AG20443 (cell line): ENCODE measurements around the gene MYO15B.
"Not testable (repeated sequence)": the region's sequence is repeated elsewhere in the genome, so short reads cannot be mapped to it uniquely, and the experiment has no call there.

Experiments
- DNase-seq: peaks from one replicate; pipeline ENCODE4 v3.0.0; 2012; ENCODE audit warnings: low spot score, mixed read lengths

The MYO15B gene

DNA sequence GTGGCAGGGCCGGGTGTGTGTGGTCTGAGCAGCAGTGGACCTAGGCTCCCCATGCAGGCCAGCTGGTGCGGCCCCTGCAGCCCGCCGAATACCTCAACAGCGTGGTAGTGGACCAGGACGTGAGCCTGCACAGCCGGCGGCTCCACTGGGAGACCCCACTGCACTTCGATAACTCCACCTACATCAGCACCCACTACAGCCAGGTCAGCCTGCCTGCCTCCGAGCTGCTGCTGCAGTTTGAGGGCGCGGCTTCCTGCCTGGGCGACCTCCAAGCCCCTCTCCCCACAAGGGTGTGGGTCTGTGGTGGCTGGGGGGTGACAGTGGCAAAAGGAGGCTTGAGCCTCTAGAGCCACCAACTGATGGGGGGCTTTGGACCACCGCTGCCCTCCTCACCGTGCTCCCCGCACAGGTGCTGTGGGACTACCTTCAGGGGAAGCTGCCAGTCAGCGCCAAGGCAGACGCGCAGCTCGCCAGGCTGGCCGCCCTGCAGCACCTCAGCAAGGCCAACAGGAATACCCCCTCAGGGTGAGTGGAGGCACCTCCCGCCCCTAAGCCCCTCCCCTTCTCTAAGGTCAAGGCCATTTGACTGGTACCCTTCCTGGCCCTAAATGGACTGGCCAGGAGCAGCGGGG, 37.2 kb downstream of the MYO15B start:
- DNase-seq: no peak

GRCh38 chr17:75625813-75626486, 38.4 kb downstream of the MYO15B start:
- DNase-seq: peak; percentile 61

DNA sequence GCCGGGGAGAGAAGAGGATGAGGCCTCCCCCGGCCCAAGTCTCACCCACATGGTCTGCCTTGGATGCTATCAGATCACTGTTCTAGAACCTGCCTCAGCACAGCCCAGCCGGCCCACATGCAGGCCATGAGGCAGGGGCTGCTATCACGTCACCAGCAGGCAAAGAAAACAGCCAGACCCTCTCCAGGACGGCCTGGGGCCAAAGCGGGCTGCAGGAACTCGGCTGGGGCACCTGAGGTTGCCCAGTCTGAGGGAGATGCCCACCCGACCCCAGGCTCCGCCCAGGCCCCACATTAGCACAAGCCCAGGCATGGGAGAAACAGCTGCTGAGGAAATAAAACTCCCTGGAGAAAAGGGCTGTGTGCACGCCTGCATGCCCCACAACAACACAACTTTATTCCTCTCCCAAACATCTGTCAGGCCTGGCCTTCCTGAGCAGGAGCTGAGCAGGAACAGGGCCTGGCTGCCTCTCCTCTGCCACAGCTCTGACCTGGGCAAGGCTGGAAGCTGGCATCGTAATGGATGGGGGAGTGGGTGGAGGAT, 39.0 kb downstream of the MYO15B start:
- no peak for DNase-seq

DNA sequence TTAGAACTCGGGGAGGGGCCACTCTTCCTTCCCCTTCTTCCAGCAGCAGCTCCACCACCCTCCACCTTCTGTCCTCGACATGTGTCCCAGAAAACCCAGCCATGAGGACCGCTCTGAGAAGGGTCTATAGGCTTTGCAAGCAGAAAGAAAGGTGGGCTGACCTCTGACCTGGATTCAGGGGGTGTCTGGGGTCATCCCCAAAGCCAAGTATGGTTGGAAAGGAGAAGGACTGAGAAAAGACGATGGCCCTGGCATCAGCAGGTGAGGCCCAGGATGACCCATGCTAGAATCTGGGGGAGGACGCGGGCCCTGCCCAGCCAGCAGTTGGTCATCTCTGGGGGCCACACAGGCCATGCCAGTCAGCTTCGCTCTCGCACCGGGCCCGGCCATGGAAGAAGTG, 39.5 kb downstream of the MYO15B start:
- DNase-seq: no peak

- no peak for DNase-seq
These were observed 40.8 kb downstream of the MYO15B start for GRCh38 chr17:75628425-75628824.

GRCh38 chr17:75629157-75629556, 41.6 kb downstream of the MYO15B start:
- DNase-seq: no peak

DNA sequence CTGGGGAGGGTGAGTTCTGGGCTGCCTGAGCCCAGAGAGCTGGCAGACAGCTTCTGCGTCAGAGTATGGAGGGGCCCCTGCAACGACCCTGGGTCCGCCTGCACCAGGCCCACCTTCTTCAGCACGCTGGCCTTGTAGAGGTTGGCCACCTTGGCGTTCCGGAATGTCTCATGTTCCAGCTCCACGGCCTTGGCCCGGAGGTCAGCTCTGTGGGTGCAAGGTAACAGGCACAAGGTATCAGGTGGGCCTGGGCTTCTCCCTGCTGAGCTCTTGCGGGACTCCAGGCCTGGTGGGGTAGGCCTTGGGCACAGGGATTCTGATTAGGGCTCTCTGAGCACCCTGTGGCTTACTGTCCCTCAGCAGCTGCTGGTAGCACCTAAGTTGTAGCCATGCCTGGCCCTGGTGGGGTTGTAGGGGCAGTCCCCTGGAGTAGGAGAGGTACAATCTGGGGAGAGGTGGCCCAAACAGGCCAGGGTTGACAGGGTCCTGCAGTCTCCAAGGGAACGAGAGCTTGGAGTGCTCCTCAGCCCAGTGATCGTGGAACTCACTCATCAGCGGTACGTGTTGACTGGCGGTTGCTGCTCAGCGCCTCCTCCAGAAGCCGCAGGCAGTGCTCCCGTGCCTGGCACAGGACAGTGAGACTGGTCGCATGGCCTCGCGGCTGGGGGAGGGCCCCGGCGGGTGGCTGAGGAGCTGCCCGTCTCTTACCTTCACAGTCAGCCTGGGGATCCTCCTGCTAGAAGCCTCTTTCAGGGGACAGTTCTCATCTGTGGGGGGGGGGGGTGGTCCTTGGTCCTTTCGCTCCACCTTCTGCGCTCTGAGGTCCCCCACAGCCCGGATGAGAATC, 42.7 kb downstream of the MYO15B start:
- DNase-seq: no peak

- no peak for DNase-seq
These were observed 43.8 kb downstream of the MYO15B start for GRCh38 chr17:75631353-75631752.

DNA sequence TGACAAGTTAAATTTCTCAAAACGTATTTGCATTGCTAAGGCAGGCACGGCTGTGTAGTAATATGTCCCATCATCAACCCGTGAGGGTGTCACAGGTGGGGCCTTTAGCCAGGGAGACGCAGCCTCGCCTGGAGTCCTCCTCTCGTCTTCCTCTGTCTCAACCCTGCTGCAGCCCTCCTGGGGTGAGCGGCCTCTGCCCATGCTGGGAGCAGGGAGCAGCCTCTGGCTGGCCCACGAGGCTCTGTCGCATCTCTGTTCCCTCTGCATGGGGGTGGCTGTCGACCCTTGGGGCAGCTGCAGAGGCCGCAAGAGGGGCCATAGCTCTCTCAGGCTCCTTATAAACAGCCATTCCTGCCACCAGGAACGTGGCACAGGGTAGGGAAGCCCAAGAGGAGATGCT, 44.8 kb downstream of the MYO15B start:
- DNase-seq: no peak

DNA sequence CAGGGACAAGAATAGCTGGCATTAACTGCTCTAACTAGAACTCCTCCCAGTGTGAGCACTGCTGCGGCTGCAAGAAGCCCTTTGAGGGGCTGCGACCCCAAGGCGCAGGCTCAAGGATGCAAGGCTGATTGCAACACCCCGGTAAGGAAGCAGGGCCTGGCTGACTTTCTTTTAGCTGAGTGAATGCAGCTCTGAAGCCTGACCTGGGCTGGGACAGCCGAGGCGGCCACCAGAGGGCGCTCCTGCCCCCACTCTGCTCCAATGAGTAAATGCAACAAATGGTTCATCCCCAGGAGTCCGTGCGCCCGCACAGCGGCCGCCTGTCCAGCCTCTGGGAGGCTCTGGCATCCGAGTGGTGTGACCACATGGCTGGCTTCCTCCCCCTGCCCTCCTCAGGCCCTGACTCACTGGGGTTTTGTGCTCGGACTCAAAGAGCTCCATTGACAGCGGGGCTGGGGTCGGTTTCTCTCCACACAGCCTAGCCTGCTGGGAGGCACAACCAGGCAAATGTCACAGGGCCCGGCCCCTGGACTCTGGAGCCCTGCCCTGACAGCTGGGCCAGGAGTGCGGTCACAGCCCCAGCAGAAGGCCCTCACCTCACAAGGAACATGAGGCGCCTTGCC, 45.4 kb downstream of the MYO15B start, which contains the start of gene SMIM5:
Gene SMIM5 (plus strand): TSS at position 572 of the 623 bp plus-strand sequence. CDS start 6,768 bp downstream, outside the sequence.
- peak; percentile 96 for DNase-seq

- peak; percentile 96 for DNase-seq
These were observed 46.1 kb downstream of the MYO15B start for GRCh38 chr17:75633486-75634375.

- no peak for DNase-seq
These were observed 46.8 kb downstream of the MYO15B start for GRCh38 chr17:75634376-75634740.

GRCh38 chr17:75634754-75635609, 47.4 kb downstream of the MYO15B start:
- DNase-seq: no peak

DNA sequence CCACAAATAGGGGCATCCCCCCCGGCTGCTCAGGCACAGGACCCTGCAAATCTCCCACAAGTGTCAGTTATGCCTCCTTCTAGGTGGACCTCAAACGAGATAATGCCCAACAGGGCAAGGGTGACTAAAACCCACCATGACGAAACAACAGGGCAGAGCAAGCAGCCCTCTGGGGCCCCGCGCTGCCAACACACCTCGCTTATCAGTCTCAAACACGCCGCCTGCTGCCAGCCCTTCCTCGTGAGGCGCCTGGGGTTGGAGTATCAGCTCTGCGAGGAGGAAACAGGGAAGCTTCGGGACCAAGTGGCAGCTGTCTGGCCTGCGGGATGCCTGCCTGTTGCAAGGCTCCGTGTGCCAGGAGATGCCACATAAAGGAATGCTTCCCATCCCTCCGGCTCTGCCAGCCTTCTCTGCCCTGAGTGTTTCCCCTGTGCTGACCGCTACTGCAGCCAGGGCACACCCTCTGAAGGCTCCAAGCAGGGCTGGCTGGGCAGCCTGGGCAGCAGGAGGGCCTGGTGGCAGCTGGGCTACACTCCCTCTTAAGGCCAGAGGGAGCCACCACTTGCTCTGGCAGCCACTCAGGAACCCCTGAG, 48.1 kb downstream of the MYO15B start:
- DNase-seq: no peak

GRCh38 chr17:75636381-75637142, 49.0 kb downstream of the MYO15B start:
- DNase-seq: no peak

- DNase-seq: no peak
These were observed 49.5 kb downstream of the MYO15B start for GRCh38 chr17:75637143-75637538.

DNA sequence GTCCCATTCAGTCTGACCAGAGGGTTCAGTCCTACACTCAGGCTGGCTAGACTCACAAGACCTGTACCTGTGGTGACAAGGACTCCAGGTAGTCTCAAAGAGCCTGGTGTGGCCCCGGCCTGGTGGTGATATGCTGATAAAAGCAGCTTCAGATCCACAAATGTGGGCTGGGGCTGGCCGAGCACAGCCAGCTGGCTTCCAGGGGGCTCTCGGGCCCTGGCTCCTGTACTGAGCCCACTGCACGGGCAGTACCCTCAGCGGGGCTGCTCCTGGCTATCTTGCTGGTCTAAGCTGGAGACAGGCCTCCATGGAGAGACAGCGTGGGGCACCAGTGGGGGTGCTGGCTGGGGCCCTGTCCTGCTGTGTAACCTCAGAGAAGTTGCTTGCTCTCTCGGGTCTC, 50.0 kb downstream of the MYO15B start:
- no peak for DNase-seq

- not testable (repeated sequence) for DNase-seq
These were observed 50.4 kb downstream of the MYO15B start for GRCh38 chr17:75638039-75638438.

DNA sequence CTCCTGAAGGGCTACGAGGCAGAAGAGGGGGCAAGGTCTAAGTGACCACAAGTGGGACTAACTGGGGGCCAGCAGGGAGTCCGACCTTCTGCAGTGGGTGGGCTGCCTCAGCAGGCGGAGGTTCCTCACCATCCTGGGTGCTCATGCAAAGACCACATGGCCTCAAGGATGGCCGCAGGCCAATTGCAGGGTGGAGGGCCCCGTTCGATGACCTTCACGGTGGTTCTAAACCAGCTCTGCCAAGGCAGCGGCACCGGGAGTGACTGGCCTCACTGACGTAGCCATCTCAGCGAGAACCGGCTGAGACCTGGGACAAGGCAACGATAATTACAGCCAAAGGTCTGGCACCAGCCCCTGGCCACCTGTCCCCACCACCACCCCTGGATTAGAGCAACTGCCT, 51.3 kb downstream of the MYO15B start:
- no peak for DNase-seq
